Neural cell (in vitro differentiated cells): ENCODE results near the gene GNG7. TPM values are rescaled to one million over a fixed set of nuclear protein-coding genes. Genes with fewer than 3 reads are reported as not detected.

Experiments
- H2AFZ ChIP-seq: fragments of 200-600, 300-800 bp; sonication (generic), shearing (Covaris generic); 2 replicates; pipeline ENCODE4 v1.6.0; 2014; ENCODE audit warnings: low read depth, mild to moderate bottlenecking, antibody characterized with exemption, low read length, moderate library complexity
- H3F3A ChIP-seq: fragments of 200-600 bp; shearing (Covaris generic); 2 replicates; pipeline ENCODE4 v1.6.1; 2016; ENCODE audit warnings: mild to moderate bottlenecking, moderate library complexity, mixed read lengths, antibody characterized with exemption, low read length; ENCODE audit not compliant: insufficient read depth, poor library complexity, severe bottlenecking
- H3K27ac ChIP-seq: fragments of 200-600, 300-800 bp; sonication (generic), shearing (Covaris generic); 2 replicates; pipeline ENCODE4 v1.5.1; 2014; ENCODE audit warnings: mild to moderate bottlenecking, low read length, moderate library complexity
- H3K27me3 ChIP-seq: fragments of 300-800, 200-600 bp; sonication (generic), shearing (Covaris generic); 2 replicates; pipeline ENCODE4 v1.6.0; 2014; ENCODE audit warnings: mild to moderate bottlenecking, low read depth, low read length, moderate library complexity; ENCODE audit not compliant: insufficient read depth
- H3K36me3 ChIP-seq: fragments of 300-800, 200-600 bp; sonication (generic), shearing (Covaris generic); 2 replicates; pipeline ENCODE4 v1.5.1; 2014; ENCODE audit warnings: mild to moderate bottlenecking, antibody characterized with exemption, low read length, moderate library complexity; ENCODE audit not compliant: insufficient read depth
- H3K4me2 ChIP-seq: fragments of 300-800, 200-600 bp; sonication (generic), shearing (Covaris generic); 2 replicates; pipeline ENCODE4 v1.6.0; 2014; ENCODE audit warnings: mild to moderate bottlenecking, low read length
- H3K4me3 ChIP-seq: fragments of 300-800, 200-600 bp; sonication (generic), shearing (Covaris generic); 2 replicates; pipeline ENCODE4 v1.5.1; 2014; ENCODE audit warnings: mild to moderate bottlenecking, low read length, moderate library complexity
- H3K79me2 ChIP-seq: fragments of 200-600 bp; shearing (Covaris generic); replicated peaks from 2 replicates; pipeline ENCODE4 v1.6.0; 2014; ENCODE audit warnings: mild to moderate bottlenecking, low read length, moderate library complexity; ENCODE audit not compliant: insufficient read depth
- H3K9ac ChIP-seq: fragments of 300-800, 200-600 bp; sonication (generic), shearing (Covaris generic); 2 replicates; pipeline ENCODE4 v1.6.1; 2016; ENCODE audit warnings: mild to moderate bottlenecking, low read length, mixed read lengths
- H3K9me2 ChIP-seq: fragments of 200-600 bp; shearing (Covaris generic); 2 replicates; pipeline ENCODE4 v1.6.1; 2016; ENCODE audit warnings: mild to moderate bottlenecking, low read length, mixed read lengths; ENCODE audit not compliant: insufficient read depth
- H3K9me3 ChIP-seq: fragments of 200-600, 300-800 bp; sonication (generic), shearing (Covaris generic); 2 replicates; pipeline ENCODE4 v1.6.1; 2016; ENCODE audit warnings: mild to moderate bottlenecking, mixed run types, low read length, moderate library complexity, mixed read lengths
- H4K20me1 ChIP-seq: fragments of 200-600 bp; shearing (Covaris generic); 2 replicates; pipeline ENCODE4 v1.6.1; 2016; ENCODE audit warnings: mild to moderate bottlenecking, mixed run types; ENCODE audit not compliant: insufficient read depth
- CTCF ChIP-seq: fragments of 450-650 bp; IDR thresholded peaks from 2 replicates; pipeline ENCODE4 v1.5.1; 2014; ENCODE audit warnings: antibody characterized with exemption, mild to moderate bottlenecking, moderate library complexity; ENCODE audit not compliant: poor library complexity, severe bottlenecking
- EP300 ChIP-seq: fragments of 450-650 bp; conservative IDR thresholded peaks from 2 replicates; pipeline ENCODE4 v1.6.1; 2014; ENCODE audit warnings: antibody characterized with exemption, mild to moderate bottlenecking, moderate library complexity; ENCODE audit not compliant: poor library complexity, severe bottlenecking
- EZH2 ChIP-seq: fragments of 200-600, 300-800 bp; shearing (Covaris generic), sonication (generic); IDR thresholded peaks from 2 replicates; pipeline ENCODE4 v1.6.1; 2014; ENCODE audit warnings: antibody characterized with exemption, low read length, borderline replicate concordance, mild to moderate bottlenecking; ENCODE audit not compliant: insufficient read depth, poor library complexity, severe bottlenecking
- MXI1 ChIP-seq: fragments of 450-650 bp; conservative IDR thresholded peaks from 2 replicates; pipeline ENCODE4 v1.6.1; 2014; ENCODE audit warnings: antibody characterized with exemption, mild to moderate bottlenecking; ENCODE audit not compliant: poor library complexity, severe bottlenecking
- POLR2AphosphoS5 ChIP-seq: IDR thresholded peaks from 2 replicates; pipeline ENCODE4 v1.6.1; 2012
- RAD21 ChIP-seq: fragments of 450-650 bp; conservative IDR thresholded peaks from 2 replicates; pipeline ENCODE4 v1.6.1; 2014; ENCODE audit warnings: antibody characterized with exemption, mild to moderate bottlenecking, moderate library complexity
- SMC3 ChIP-seq: fragments of 450-650 bp; conservative IDR thresholded peaks from 2 replicates; pipeline ENCODE4 v1.6.1; 2014; ENCODE audit warnings: antibody characterized with exemption, mild to moderate bottlenecking, moderate library complexity; ENCODE audit not compliant: poor library complexity
- TAF1 ChIP-seq: IDR thresholded peaks from 2 replicates; pipeline ENCODE4 v1.6.1; 2012; ENCODE audit warnings: low read depth
- polyA plus RNA-seq: library from polyadenylated mRNA; depleted of rRNA; stranded (reverse); fragments of >200 nt; gene quantifications from 2 replicates; pipeline ENCODE4 v1.2.3, GENCODE V29; 2014
- TF ChIP-seq, protein P1 (sequence below): IDR thresholded peaks from 2 replicates; pipeline ENCODE4 v1.6.1; 2012; ENCODE audit warnings: borderline replicate concordance

The GNG7 gene
- polyA plus RNA-seq, 1 donor from 2014 or later, result 3.0 TPM

DNA sequence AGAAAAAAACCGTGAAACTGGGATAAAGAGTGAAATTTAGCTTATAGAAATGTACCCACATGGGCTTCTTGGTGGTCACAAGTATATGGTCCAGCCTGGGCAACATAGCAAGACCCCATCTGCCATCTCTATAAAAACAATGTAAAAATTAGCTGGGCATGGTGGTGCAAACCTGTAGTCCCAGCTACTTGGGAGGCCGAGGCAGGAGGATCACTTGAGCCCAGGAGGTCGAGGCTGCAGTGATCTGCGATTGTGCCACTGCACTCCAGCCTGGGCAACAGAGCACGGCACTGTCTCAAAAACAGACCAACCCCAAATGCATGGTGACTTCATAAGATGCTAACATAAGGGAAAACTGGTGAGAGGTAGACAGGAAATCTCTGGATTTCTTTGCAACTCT is 54.4 kb downstream of the GNG7 start:
- no peak overlapping the region for H3K27ac ChIP-seq

DNA sequence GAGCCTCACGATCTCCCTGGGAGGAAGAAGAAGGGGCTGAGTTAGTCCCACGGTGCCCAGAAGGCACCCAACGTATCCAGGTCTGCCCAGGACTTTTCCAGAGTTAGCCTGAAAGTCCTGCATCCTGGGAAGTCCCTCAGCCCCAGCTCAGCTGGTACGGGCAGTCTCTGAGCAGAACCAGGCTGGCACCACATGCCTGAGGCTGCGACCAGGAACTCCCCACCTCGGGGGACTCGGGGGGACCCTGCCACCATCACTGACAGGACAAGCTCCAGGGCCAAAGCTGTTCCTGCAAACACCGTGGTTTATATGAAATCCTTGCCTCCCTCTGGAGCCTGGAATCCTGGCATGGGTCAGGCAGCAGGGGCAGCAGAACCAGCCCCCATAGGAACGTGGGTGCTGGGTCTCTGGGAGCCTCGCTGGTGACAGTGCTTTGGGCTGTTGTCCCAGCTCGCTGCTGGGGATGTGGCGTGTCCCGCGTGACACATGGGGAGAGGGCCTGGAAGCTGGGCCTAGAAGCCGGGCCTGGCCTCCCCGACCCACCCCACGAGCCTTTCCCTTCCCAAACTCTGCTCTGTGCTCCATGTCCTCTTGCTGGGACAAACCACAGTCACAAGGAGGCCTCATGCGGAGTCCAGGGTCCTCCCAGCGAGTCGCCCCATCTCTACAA is 55.5 kb downstream of the GNG7 start:
- Histone ChIP-seq H3K9me2 (no peaks in the 10 kb centered on the region), H3K9me3 (no peaks in the 10 kb centered on the region), H3K27me3 (no peaks in the 10 kb centered on the region), H4K20me1 (no peaks in the 10 kb centered on the region), H3K27ac (no peak overlapping the region), H3K9ac (no peak overlapping the region), H3K79me2 (no peaks in the 10 kb centered on the region), H3K4me3 (no peak overlapping the region), H3F3A (no peaks in the 10 kb centered on the region), H3K36me3 (no peaks in the 10 kb centered on the region), H2AFZ (no peak overlapping the region), H3K4me2 (no peak overlapping the region)
- TF ChIP-seq SMC3 (no peak), TAF1 (no peak), MXI1 (no peak), EZH2 (no peak), CTCF (no peak), RAD21 (no peak), EP300 (no peak), POLR2AphosphoS5 (no peak)

More for the DNA sequence above, 54.4 kb downstream of the GNG7 start:
- TF ChIP-seq CTCF, result no peak
- no peak for TF ChIP-seq RAD21
- TF ChIP-seq TAF1, result no peak
- TF ChIP-seq, protein P1, sequence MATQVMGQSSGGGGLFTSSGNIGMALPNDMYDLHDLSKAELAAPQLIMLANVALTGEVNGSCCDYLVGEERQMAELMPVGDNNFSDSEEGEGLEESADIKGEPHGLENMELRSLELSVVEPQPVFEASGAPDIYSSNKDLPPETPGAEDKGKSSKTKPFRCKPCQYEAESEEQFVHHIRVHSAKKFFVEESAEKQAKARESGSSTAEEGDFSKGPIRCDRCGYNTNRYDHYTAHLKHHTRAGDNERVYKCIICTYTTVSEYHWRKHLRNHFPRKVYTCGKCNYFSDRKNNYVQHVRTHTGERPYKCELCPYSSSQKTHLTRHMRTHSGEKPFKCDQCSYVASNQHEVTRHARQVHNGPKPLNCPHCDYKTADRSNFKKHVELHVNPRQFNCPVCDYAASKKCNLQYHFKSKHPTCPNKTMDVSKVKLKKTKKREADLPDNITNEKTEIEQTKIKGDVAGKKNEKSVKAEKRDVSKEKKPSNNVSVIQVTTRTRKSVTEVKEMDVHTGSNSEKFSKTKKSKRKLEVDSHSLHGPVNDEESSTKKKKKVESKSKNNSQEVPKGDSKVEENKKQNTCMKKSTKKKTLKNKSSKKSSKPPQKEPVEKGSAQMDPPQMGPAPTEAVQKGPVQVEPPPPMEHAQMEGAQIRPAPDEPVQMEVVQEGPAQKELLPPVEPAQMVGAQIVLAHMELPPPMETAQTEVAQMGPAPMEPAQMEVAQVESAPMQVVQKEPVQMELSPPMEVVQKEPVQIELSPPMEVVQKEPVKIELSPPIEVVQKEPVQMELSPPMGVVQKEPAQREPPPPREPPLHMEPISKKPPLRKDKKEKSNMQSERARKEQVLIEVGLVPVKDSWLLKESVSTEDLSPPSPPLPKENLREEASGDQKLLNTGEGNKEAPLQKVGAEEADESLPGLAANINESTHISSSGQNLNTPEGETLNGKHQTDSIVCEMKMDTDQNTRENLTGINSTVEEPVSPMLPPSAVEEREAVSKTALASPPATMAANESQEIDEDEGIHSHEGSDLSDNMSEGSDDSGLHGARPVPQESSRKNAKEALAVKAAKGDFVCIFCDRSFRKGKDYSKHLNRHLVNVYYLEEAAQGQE, result no peak
- TF ChIP-seq POLR2AphosphoS5, result no peak
- no peak for TF ChIP-seq MXI1
- no peak for TF ChIP-seq SMC3
- TF ChIP-seq EP300, result no peak
- TF ChIP-seq EZH2, result no peak
- no peaks in the 10 kb centered on the region for H3K79me2 ChIP-seq
- H3K4me3 ChIP-seq, result no peak overlapping the region
- no peak overlapping the region for H3K9ac ChIP-seq
- no peaks in the 10 kb centered on the region for H3F3A ChIP-seq
- no peaks in the 10 kb centered on the region for H3K9me3 ChIP-seq
- no peaks in the 10 kb centered on the region for H3K36me3 ChIP-seq
- H3K27me3 ChIP-seq, result no peaks in the 10 kb centered on the region
- no peak overlapping the region for H3K4me2 ChIP-seq
- no peaks in the 10 kb centered on the region for H4K20me1 ChIP-seq
- H3K9me2 ChIP-seq, result no peaks in the 10 kb centered on the region
- no peak overlapping the region for H2AFZ ChIP-seq
